ENCODE results near the gene IL2RA. TPM values are rescaled to one million over a fixed set of nuclear protein-coding genes. Genes with fewer than 3 reads are reported as not detected.

The IL2RA gene
- total and polyA plus RNA-seq, 10 of the 15 experiments (the other 5 are each of a cell fraction or from before 2014, with no cell fraction given), result 2.2 to 6.0 (median 4.9) TPM

DNA sequence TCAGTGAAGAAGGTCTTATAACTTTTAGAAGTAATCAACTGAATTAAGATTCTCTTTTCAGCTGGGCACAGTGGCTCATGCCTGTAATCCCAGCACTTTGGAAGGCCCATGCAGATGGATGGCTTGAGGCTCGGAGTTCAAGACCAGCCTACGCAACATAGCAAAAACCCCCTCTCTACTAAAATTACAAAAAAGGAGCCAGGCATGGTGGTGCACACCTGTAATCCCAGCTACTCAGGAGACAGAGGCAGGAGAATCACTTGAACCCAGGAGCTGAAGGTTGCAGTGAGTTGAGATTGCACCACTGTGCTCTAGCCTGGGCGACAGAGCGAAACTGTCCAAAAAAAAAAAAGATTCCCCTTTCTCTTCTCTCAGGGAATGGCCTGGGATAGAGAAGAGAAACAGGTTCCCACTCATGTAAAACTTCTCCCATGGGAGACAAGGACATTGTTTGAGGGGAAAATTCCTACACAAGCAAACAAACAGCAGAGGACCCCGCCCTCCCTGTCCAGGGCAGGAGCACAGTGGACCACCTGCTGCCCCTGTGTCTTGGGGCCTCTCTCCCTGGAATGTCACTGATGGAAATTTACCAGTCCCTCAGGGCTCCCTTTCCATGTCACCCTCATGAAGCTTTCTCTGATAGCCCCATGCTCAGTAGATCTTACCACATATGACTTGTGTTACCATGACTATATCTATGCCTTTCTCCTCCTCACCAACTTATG is 5.6 kb downstream of the IL2RA start (continued):
- TF ChIP-seq, protein P1, sequence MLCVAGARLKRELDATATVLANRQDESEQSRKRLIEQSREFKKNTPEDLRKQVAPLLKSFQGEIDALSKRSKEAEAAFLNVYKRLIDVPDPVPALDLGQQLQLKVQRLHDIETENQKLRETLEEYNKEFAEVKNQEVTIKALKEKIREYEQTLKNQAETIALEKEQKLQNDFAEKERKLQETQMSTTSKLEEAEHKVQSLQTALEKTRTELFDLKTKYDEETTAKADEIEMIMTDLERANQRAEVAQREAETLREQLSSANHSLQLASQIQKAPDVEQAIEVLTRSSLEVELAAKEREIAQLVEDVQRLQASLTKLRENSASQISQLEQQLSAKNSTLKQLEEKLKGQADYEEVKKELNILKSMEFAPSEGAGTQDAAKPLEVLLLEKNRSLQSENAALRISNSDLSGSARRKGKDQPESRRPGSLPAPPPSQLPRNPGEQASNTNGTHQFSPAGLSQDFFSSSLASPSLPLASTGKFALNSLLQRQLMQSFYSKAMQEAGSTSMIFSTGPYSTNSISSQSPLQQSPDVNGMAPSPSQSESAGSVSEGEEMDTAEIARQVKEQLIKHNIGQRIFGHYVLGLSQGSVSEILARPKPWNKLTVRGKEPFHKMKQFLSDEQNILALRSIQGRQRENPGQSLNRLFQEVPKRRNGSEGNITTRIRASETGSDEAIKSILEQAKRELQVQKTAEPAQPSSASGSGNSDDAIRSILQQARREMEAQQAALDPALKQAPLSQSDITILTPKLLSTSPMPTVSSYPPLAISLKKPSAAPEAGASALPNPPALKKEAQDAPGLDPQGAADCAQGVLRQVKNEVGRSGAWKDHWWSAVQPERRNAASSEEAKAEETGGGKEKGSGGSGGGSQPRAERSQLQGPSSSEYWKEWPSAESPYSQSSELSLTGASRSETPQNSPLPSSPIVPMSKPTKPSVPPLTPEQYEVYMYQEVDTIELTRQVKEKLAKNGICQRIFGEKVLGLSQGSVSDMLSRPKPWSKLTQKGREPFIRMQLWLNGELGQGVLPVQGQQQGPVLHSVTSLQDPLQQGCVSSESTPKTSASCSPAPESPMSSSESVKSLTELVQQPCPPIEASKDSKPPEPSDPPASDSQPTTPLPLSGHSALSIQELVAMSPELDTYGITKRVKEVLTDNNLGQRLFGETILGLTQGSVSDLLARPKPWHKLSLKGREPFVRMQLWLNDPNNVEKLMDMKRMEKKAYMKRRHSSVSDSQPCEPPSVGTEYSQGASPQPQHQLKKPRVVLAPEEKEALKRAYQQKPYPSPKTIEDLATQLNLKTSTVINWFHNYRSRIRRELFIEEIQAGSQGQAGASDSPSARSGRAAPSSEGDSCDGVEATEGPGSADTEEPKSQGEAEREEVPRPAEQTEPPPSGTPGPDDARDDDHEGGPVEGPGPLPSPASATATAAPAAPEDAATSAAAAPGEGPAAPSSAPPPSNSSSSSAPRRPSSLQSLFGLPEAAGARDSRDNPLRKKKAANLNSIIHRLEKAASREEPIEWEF (IDR thresholded peaks at IDR 0.05; ENCODE audit: insufficient replicate concordance, low read depth, low read length), result no peak
- no peak for TF ChIP-seq HDGF (IDR thresholded peaks at IDR 0.05)
- no peak for TF ChIP-seq CHD2 (IDR thresholded peaks at IDR 0.05; ENCODE audit: borderline replicate concordance, low read depth, low read length)
- TF ChIP-seq RELA (IDR thresholded peaks at IDR 0.05; ENCODE audit: borderline replicate concordance, partially characterized antibody), result no peak
- no peak for TF ChIP-seq TCF3 (IDR thresholded peaks at IDR 0.05; ENCODE audit: borderline replicate concordance, insufficient read depth, low read depth, low read length)
- no peak for TF ChIP-seq ZBTB40 (IDR thresholded peaks at IDR 0.05; ENCODE audit: borderline replicate concordance)
- no peak for TF ChIP-seq GATAD2B (conservative IDR thresholded peaks at IDR 0.05; ENCODE audit: low read depth)
- TF ChIP-seq ATF2 (IDR thresholded peaks at IDR 0.05; ENCODE audit: low read length), result no peak
- no peak for TF ChIP-seq RELB (IDR thresholded peaks at IDR 0.05; ENCODE audit: low read depth)
